22Rv1 (cell line): Measurements from ENCODE around the gene TMEM178B.

ENCODE experiments used
- H3K27ac ChIP-seq: fragments of 450-650 bp; 2 replicates; pipeline ENCODE4 v1.5.1; 2017
- CTCF ChIP-seq: fragments of 450-650 bp; IDR thresholded peaks from 2 replicates; pipeline ENCODE4 v1.5.1; 2017; ENCODE audit warnings: mild to moderate bottlenecking
- ZFX ChIP-seq: fragments of 450-650 bp; IDR thresholded peaks from 2 replicates; pipeline ENCODE4 v1.6.1; 2017; ENCODE audit warnings: antibody characterized with exemption, borderline replicate concordance

Gene TMEM178B

GRCh38 chr7:141243368-141243767 is 169.5 kb downstream of the TMEM178B start:
- no peak for TF ChIP-seq ZFX
- TF ChIP-seq CTCF = no peak
- H3K27ac ChIP-seq = no peak overlapping the region

GRCh38 chr7:141244435-141244834 is 170.6 kb downstream of the TMEM178B start:
- TF ChIP-seq ZFX = no peak
- TF ChIP-seq CTCF = no peak
- no peak overlapping the region for H3K27ac ChIP-seq

- H3K27ac ChIP-seq = no peak overlapping the region
- TF ChIP-seq ZFX = no peak
- no peak for TF ChIP-seq CTCF
These were observed 172.6 kb downstream of the TMEM178B start for GRCh38 chr7:141246426-141246825.

- no peak for TF ChIP-seq CTCF
- TF ChIP-seq ZFX = no peak
- H3K27ac ChIP-seq = no peak overlapping the region
These were observed 177.3 kb downstream of the TMEM178B start for GRCh38 chr7:141251180-141251579.

GRCh38 chr7:141251957-141252356 is 178.1 kb downstream of the TMEM178B start:
- no peak overlapping the region for H3K27ac ChIP-seq

GRCh38 chr7:141257597-141257996 is 183.7 kb downstream of the TMEM178B start:
- H3K27ac ChIP-seq = no peak overlapping the region
- TF ChIP-seq CTCF (no peak), ZFX (no peak)

More at GRCh38 chr7:141251957-141252356, 178.1 kb downstream of the TMEM178B start:
- TF ChIP-seq ZFX (no peak), CTCF (peak; percentile 48)

DNA sequence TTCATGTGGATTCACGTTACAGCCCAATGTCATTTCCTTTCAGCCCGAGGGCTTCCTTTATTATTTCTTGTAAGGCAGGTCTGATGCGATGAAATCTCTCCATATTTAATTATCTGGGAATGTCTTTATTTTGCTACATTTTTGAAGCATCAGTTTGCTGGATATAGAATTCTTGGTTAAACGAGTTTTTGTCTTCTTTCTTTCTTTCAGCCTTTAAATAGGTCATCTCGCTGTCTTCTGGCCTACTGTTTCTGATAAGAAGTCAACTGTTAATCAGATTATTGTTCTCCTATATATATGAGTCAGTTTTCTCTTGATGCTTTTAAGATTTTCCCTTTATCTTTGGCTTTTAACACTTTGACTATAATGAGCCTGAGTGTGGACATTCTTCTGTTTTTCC is 184.7 kb downstream of the TMEM178B start:
- TF ChIP-seq CTCF = no peak
- no peak for TF ChIP-seq ZFX
- no peak overlapping the region for H3K27ac ChIP-seq
